HG03060 (cell line): Measurements from ENCODE around the gene C17orf50.

ENCODE experiments used
- ATAC-seq: cut with Tn5 transposase; IDR thresholded peaks from one replicate; pipeline ENCODE4 v1.9.1; 2021; ENCODE audit warnings: low read depth, moderate number of reproducible peaks; ENCODE audit not compliant: unreplicated experiment

C17orf50 gene

GRCh38 chr17:35733366-35733765, 27.3 kb upstream of the C17orf50 start:
- ATAC-seq = no peak

GRCh38 chr17:35734396-35734795, 26.3 kb upstream of the C17orf50 start:
- no peak for ATAC-seq

GRCh38 chr17:35735036-35735805, 25.5 kb upstream of the C17orf50 start:
- no peak for ATAC-seq

- ATAC-seq = no peak
These were observed 24.5 kb upstream of the C17orf50 start for GRCh38 chr17:35736236-35736635.

GRCh38 chr17:35738519-35739133, 22.1 kb upstream of the C17orf50 start:
- no peak for ATAC-seq

- ATAC-seq = no peak
These were observed 20.5 kb upstream of the C17orf50 start for GRCh38 chr17:35740216-35740615.

GRCh38 chr17:35740997-35741931, 19.4 kb upstream of the C17orf50 start:
- no peak for ATAC-seq

- no peak for ATAC-seq
These were observed 18.2 kb upstream of the C17orf50 start for GRCh38 chr17:35742496-35742895.

GRCh38 chr17:35742896-35743477, 17.7 kb upstream of the C17orf50 start:
- no peak for ATAC-seq

GRCh38 chr17:35743626-35744328, 16.9 kb upstream of the C17orf50 start:
- ATAC-seq = no peak

- no peak for ATAC-seq
These were observed 15.9 kb upstream of the C17orf50 start for GRCh38 chr17:35744830-35745229.

GRCh38 chr17:35745246-35745645, 15.4 kb upstream of the C17orf50 start:
- no peak for ATAC-seq

GRCh38 chr17:35745749-35746320, 14.9 kb upstream of the C17orf50 start:
- no peak for ATAC-seq

GRCh38 chr17:35747540-35748017, 13.1 kb upstream of the C17orf50 start:
- ATAC-seq = no peak

- ATAC-seq = no peak
These were observed 12.3 kb upstream of the C17orf50 start for GRCh38 chr17:35748341-35748841.

GRCh38 chr17:35748979-35749378, 11.7 kb upstream of the C17orf50 start:
- ATAC-seq = no peak

- ATAC-seq = no peak
These were observed 10.9 kb upstream of the C17orf50 start for GRCh38 chr17:35749560-35750412.

GRCh38 chr17:35750526-35751395, 9.9 kb upstream of the C17orf50 start:
- ATAC-seq = no peak
